B cell (primary cell): ENCODE data around the gene HLCS.

ENCODE experiments used
- EZH2 ChIP-seq: IDR thresholded peaks from 2 replicates; pipeline ENCODE4 v1.6.1; 2012; ENCODE audit warnings: borderline replicate concordance, low read depth, mild to moderate bottlenecking, moderate library complexity, low read length; ENCODE audit not compliant: insufficient read depth, poor library complexity, severe bottlenecking
- TF ChIP-seq, protein P1 (sequence below): fragments of 200-600 bp; IDR thresholded peaks from one replicate; pipeline ENCODE4 v1.8.0; 2022; ENCODE audit warnings: antibody characterized with exemption, mild to moderate bottlenecking

DNA sequence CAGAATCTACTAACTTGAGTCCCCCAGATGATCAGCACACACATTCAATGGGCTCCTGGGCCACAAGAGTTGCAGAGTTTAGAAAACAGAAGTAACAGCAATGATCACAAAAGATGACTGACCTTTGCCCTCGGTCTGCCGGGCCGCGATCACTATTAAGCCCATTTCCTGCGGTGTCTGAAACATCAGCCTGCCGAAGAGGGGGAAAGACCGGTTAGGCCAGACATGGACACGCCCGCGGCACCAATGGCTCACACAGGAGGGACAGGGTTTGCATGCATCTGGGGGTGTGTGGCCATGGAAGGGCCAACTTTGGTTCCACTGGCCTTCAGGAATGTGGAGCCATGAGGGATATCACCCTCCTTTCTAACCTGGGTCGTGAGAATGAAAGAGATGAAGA, 199.4 kb downstream of the HLCS start:
- TF ChIP-seq, protein P1, sequence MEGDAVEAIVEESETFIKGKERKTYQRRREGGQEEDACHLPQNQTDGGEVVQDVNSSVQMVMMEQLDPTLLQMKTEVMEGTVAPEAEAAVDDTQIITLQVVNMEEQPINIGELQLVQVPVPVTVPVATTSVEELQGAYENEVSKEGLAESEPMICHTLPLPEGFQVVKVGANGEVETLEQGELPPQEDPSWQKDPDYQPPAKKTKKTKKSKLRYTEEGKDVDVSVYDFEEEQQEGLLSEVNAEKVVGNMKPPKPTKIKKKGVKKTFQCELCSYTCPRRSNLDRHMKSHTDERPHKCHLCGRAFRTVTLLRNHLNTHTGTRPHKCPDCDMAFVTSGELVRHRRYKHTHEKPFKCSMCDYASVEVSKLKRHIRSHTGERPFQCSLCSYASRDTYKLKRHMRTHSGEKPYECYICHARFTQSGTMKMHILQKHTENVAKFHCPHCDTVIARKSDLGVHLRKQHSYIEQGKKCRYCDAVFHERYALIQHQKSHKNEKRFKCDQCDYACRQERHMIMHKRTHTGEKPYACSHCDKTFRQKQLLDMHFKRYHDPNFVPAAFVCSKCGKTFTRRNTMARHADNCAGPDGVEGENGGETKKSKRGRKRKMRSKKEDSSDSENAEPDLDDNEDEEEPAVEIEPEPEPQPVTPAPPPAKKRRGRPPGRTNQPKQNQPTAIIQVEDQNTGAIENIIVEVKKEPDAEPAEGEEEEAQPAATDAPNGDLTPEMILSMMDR = no peak
- no peak for TF ChIP-seq EZH2
